ENCODE measurements around the gene GABRR1. TPM values are rescaled to one million over a fixed set of nuclear protein-coding genes. Genes with fewer than 3 reads are reported as not detected.
A peak's percentile ranks its signal among the peaks of the same experiment; 100 is the strongest.

Gene GABRR1
- total RNA-seq, 1 donor from 2014 or later, result not detected

DNA sequence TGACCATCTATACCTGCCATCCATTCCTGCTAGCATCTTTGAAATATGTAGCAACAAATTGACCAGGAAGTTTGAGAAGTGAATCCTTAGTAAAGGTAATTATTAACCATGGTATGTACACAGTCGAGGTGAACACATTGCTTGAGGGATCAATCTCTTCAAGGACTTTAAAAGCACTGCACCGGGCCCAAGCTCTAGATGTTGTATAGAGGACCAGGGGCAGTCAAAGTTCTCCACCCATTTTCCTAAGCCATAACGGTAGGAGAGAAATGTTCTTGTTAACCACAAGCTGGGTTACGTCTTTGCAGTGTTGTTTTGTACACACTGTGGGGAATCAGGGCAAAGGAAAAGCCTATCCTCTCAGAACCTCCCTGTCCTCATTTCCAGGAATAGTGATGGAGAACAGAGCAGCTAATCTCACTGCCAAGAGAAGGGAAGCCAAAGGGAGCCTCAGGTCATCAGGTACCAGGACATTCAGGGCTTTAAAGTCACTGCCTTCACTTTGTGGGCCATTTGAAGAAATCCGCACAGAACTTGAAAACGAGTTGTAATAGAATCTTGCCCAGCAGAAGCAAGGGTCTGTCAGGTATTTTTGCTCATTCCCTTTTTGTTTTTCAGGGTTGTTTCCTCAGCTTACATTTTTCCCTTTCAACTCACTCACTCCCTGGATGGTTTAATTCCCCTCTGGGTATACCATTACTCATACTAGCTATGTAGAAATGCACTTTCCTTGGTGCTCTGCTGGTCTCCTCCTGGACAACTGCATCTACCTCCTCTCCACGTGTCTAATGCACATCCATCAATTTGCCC is 76.6 kb downstream of the GABRR1 start:
- peak overlapping the region; percentile 72 for H3K27ac Mint-ChIP-seq (ENCODE audit: unreplicated experiment)
- H3K9ac ChIP-seq (ENCODE audit: low read length), result no peak overlapping the region
- H3K9me3 Mint-ChIP-seq (ENCODE audit: unreplicated experiment), result no peaks in the 10 kb centered on the region
- no peak overlapping the region for H2AFZ ChIP-seq (ENCODE audit: low read depth, low read length)
- no peaks in the 10 kb centered on the region for H3K9me3 ChIP-seq (ENCODE audit: insufficient read depth, low read depth, low read length)
- H3K79me2 ChIP-seq (ENCODE audit: insufficient read depth, low read length), result no peaks in the 10 kb centered on the region
- H3K4me3 ChIP-seq (ENCODE audit: insufficient read depth, low read depth, low read length), result no peak overlapping the region
- peaks cover 18% of the 10 kb centered on the region for H3K4me1 Mint-ChIP-seq (ENCODE audit: low read depth, unreplicated experiment)
- FAIRE-seq (no peak), DNase-seq (ENCODE audit: low read depth) (no peak)
- H3K27me3 ChIP-seq (ENCODE audit: insufficient read depth, low read length), result peaks cover 2% of the 10 kb centered on the region
- H3K27ac ChIP-seq (ENCODE audit: low read depth, low read length), result no peak overlapping the region
- no peak for TF ChIP-seq EZH2 (IDR thresholded peaks at IDR 0.05; ENCODE audit: insufficient read depth, low read length)
- TF ChIP-seq, protein P1, sequence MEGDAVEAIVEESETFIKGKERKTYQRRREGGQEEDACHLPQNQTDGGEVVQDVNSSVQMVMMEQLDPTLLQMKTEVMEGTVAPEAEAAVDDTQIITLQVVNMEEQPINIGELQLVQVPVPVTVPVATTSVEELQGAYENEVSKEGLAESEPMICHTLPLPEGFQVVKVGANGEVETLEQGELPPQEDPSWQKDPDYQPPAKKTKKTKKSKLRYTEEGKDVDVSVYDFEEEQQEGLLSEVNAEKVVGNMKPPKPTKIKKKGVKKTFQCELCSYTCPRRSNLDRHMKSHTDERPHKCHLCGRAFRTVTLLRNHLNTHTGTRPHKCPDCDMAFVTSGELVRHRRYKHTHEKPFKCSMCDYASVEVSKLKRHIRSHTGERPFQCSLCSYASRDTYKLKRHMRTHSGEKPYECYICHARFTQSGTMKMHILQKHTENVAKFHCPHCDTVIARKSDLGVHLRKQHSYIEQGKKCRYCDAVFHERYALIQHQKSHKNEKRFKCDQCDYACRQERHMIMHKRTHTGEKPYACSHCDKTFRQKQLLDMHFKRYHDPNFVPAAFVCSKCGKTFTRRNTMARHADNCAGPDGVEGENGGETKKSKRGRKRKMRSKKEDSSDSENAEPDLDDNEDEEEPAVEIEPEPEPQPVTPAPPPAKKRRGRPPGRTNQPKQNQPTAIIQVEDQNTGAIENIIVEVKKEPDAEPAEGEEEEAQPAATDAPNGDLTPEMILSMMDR (IDR thresholded peaks at IDR 0.05; ENCODE audit: insufficient read depth, low read depth, low read length), result no peak
- no peaks in the 10 kb centered on the region for H3K36me3 ChIP-seq (ENCODE audit: insufficient read depth, low read length)
- peaks cover 3% of the 10 kb centered on the region for H3K4me1 ChIP-seq (ENCODE audit: insufficient read depth, low read length)
- no peaks in the 10 kb centered on the region for H4K20me1 ChIP-seq (ENCODE audit: insufficient read depth, low read length)
- peaks cover 9% of the 10 kb centered on the region for H3K27me3 Mint-ChIP-seq (ENCODE audit: low read depth, unreplicated experiment)
- no peak overlapping the region for H3K4me3 Mint-ChIP-seq (ENCODE audit: unreplicated experiment)
- no peak overlapping the region for H3K4me2 ChIP-seq (ENCODE audit: low read length)
- H3K36me3 Mint-ChIP-seq (ENCODE audit: low read depth, unreplicated experiment), result no peaks in the 10 kb centered on the region

DNA sequence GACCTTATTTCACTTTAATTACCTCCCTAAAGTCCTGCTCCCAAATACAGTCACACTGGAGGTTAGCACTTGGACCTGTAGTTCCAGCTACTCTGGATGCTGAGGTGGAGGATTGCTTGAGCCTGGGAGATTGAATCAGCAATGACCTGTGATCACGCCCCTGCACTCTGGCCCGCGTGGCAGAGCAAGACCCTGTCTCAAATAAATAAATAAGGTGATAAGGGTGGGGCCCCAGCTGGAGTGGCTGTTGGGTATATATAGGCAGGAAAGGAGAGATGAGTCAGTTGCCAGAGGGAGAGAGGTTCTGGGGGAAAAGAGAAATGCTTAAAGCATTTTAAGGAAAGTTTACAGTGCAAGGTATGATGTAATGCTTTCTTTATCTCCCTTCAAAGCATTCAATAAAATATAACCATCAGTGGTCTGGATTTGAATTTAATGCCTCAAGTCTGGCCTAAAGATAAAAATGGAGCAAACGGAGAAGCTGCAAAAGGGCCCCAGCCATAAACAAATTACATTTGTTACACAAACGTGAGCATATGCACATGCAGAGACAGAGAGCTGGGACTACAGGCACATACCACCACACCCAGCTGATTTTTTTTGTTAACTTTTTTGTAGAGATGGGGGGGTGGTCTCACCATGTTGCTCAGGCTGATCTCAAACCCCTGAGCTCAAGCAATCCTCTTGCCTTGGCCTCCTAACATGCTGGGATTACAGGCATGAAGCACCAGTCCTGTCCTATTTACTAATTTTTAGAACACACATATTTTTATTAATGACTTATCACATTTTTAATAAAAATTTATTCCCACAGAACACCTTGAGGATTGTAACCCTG is 77.4 kb downstream of the GABRR1 start:
- Mint-ChIP-seq H3K4me1 (ENCODE audit: low read depth, unreplicated experiment) (peaks cover 18% of the 10 kb centered on the region), H3K9me3 (ENCODE audit: unreplicated experiment) (no peaks in the 10 kb centered on the region), H3K27ac (ENCODE audit: unreplicated experiment) (peak overlapping the region; percentile 48), H3K36me3 (ENCODE audit: low read depth, unreplicated experiment) (no peaks in the 10 kb centered on the region), H3K4me3 (ENCODE audit: unreplicated experiment) (no peak overlapping the region), H3K27me3 (ENCODE audit: low read depth, unreplicated experiment) (peaks cover 8% of the 10 kb centered on the region)
- H3K27ac ChIP-seq (ENCODE audit: low read depth, low read length), result no peak overlapping the region
- no peaks in the 10 kb centered on the region for H3K9me3 ChIP-seq (ENCODE audit: insufficient read depth, low read depth, low read length)
- peaks cover 3% of the 10 kb centered on the region for H3K4me1 ChIP-seq (ENCODE audit: insufficient read depth, low read length)
- DNase-seq (ENCODE audit: low read depth) (no peak), FAIRE-seq (no peak)
- no peak overlapping the region for H3K9ac ChIP-seq (ENCODE audit: low read length)
- no peaks in the 10 kb centered on the region for H3K36me3 ChIP-seq (ENCODE audit: insufficient read depth, low read length)
- no peaks in the 10 kb centered on the region for H3K79me2 ChIP-seq (ENCODE audit: insufficient read depth, low read length)
- TF ChIP-seq, protein P1 (IDR thresholded peaks at IDR 0.05; ENCODE audit: insufficient read depth, low read depth, low read length), result no peak
- TF ChIP-seq EZH2 (IDR thresholded peaks at IDR 0.05; ENCODE audit: insufficient read depth, low read length), result no peak
- H3K4me2 ChIP-seq (ENCODE audit: low read length), result peak overlapping the region; percentile 34
- no peak overlapping the region for H3K4me3 ChIP-seq (ENCODE audit: insufficient read depth, low read depth, low read length)
- H3K27me3 ChIP-seq (ENCODE audit: insufficient read depth, low read length), result peaks cover 2% of the 10 kb centered on the region
- no peaks in the 10 kb centered on the region for H4K20me1 ChIP-seq (ENCODE audit: insufficient read depth, low read length)
- no peak overlapping the region for H2AFZ ChIP-seq (ENCODE audit: low read depth, low read length)

All from astrocyte (in vitro differentiated cells and primary cell).